Kidney (tissue), 14 donors: ENCODE data around the gene FAT1. TPM values are rescaled to one million over a fixed set of nuclear protein-coding genes. Genes with fewer than 3 reads are reported as not detected.

ENCODE experiments used
- DNase-seq, 5 donors: peaks; one replicate each; pipeline ENCODE4 v3.0.0-alpha.2; 2013 to 2020
- FAIRE-seq: peaks from 2 replicates; lab custom pipeline; 2012; peaks lifted over from hg19 to GRCh38; lab: Jason Lieb, UNC
- H3K27ac ChIP-seq, 2 donors: one replicate each; pipeline ENCODE4 v1.7.0; 2013; ENCODE audit warnings: low read depth in 2 of 2, low read length in 2 of 2, inconsistent platforms in 1 of 2
- H3K27me3 ChIP-seq: one replicate; pipeline ENCODE4 v1.7.1; 2013; ENCODE audit warnings: low read length, inconsistent platforms; ENCODE audit not compliant: control insufficient read depth, insufficient read depth
- H3K36me3 ChIP-seq, 3 donors: one replicate each; pipeline versions ENCODE4 v1.7.0 to v1.7.1; 2013; ENCODE audit warnings: low read length in 3 of 3, control low read depth in 1 of 3, inconsistent platforms in 1 of 3; ENCODE audit not compliant: insufficient read depth in 3 of 3, control insufficient read depth in 2 of 3
- H3K4me1 ChIP-seq, 3 donors: one replicate each; pipeline versions ENCODE4 v1.7.0 to v1.7.1; 2013; ENCODE audit warnings: low read length in 3 of 3, inconsistent platforms in 1 of 3, low read depth in 1 of 3; ENCODE audit not compliant: control insufficient read depth in 2 of 3, insufficient read depth in 2 of 3
- H3K4me3 ChIP-seq, 3 donors: one replicate each; pipeline versions ENCODE4 v1.7.0 to v1.8.1; 2013; ENCODE audit warnings: low read length in 3 of 3, control low read depth in 1 of 3, inconsistent platforms in 1 of 3
- H3K9ac ChIP-seq, 3 donors: one replicate each; pipeline versions ENCODE4 v1.7.0 to v1.7.1; 2013; ENCODE audit warnings: low read length in 3 of 3, control low read depth in 1 of 3, inconsistent platforms in 1 of 3
- H3K9me3 ChIP-seq, 3 donors: one replicate each; pipeline versions ENCODE4 v1.7.0 to v1.7.1; 2013; ENCODE audit warnings: low read length in 3 of 3, control low read depth in 1 of 3, inconsistent platforms in 1 of 3; ENCODE audit not compliant: control insufficient read depth in 2 of 3, insufficient read depth in 1 of 3
- intact Hi-C: fragments of 100-400 bp; cut with DNase I; formaldehyde crosslinking; loops from one replicate; pipeline ENCODE4 v1.11.1; 2022
- polyA plus RNA-seq: library from polyadenylated mRNA; stranded (reverse); fragments of 350-450 nt; fragmentation: Illumina TruSeq; extraction: RNeasy Lipid Tissue Mini Kit (QIAGEN cat#74804); gene quantifications from one replicate; pipeline ENCODE4 v1.2.3, GENCODE V29; 2014; ENCODE audit warnings: low read depth, low replicate concordance; ENCODE audit not compliant: insufficient read depth
- total RNA-seq: library from RNA; stranded (reverse); fragmentation: NEBNext Ultra II Directional; extraction: Animal tissue kit (Norgen Biotek cat#: 25700); gene quantifications from one replicate; pipeline ENCODE4 v1.2.1, GENCODE V29; 2021
- TF ChIP-seq, protein P1 (sequence below): IDR thresholded peaks from 3 replicates; pipeline ENCODE4 v1.5.1; 2012; ENCODE audit warnings: mild to moderate bottlenecking, moderate library complexity, borderline replicate concordance; ENCODE audit not compliant: insufficient read depth; ENCODE audit errors: extremely low read depth
- donor health status: control.
- donor health status: control.
- donor health status: control.
- donor health status: control.
- donor health status: control.
- donor health status: DM: yes; HTN: yes; CAD: no.
- donor health status: Normal renal cell carcinoma (clear cell type).

FAT1 gene
- total and polyA plus RNA-seq, 2 donors from 2014 or later, result 62.2 to 254 TPM

DNA sequence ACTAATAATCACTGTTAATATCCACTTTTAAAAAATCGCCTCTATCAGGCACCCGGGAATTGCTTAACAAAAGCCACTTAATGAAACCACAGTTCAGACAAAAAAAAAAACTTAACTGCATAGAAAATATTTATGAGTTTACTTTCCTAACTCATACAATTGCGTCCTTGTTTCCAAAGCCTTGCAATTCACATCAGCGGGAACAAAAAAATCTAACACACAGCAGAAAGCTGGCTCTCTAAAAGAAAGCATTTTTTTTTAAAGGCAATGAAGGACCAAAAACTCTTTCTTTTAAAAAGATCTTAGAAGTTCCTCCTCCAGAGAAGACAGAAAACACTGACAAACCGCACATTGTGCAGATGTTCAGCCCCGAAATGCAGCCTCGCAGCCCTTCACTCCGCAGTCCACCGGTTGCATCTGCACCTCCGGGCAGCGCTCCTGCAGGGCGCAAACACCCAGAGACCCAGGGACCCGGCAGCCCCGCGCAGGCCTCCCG is 812 bp downstream of the FAT1 start:
- DNase-seq (peak in 1 of 5 donors; percentile 72), FAIRE-seq (no peak)
- peak overlapping the region; percentile 20 to 73 (median 58) for H3K9ac ChIP-seq
- H3K27ac ChIP-seq, result peak overlapping the region in 1 of 2 donors; percentile 37
- intact Hi-C loops, result no loop called here
- H3K4me3 ChIP-seq, result peak overlapping the region; percentile 63 to 69 (median 66)
- H3K27me3 ChIP-seq, result no peaks in the 10 kb centered on the region
- no peaks in the 10 kb centered on the region for H3K4me1 ChIP-seq
- TF ChIP-seq, protein P1, sequence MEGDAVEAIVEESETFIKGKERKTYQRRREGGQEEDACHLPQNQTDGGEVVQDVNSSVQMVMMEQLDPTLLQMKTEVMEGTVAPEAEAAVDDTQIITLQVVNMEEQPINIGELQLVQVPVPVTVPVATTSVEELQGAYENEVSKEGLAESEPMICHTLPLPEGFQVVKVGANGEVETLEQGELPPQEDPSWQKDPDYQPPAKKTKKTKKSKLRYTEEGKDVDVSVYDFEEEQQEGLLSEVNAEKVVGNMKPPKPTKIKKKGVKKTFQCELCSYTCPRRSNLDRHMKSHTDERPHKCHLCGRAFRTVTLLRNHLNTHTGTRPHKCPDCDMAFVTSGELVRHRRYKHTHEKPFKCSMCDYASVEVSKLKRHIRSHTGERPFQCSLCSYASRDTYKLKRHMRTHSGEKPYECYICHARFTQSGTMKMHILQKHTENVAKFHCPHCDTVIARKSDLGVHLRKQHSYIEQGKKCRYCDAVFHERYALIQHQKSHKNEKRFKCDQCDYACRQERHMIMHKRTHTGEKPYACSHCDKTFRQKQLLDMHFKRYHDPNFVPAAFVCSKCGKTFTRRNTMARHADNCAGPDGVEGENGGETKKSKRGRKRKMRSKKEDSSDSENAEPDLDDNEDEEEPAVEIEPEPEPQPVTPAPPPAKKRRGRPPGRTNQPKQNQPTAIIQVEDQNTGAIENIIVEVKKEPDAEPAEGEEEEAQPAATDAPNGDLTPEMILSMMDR, result no peak
- peaks cover 0 to 9% (median 3%) of the 10 kb centered on the region in 3 donors for H3K9me3 ChIP-seq
- no peaks in the 10 kb centered on the region for H3K36me3 ChIP-seq

DNA sequence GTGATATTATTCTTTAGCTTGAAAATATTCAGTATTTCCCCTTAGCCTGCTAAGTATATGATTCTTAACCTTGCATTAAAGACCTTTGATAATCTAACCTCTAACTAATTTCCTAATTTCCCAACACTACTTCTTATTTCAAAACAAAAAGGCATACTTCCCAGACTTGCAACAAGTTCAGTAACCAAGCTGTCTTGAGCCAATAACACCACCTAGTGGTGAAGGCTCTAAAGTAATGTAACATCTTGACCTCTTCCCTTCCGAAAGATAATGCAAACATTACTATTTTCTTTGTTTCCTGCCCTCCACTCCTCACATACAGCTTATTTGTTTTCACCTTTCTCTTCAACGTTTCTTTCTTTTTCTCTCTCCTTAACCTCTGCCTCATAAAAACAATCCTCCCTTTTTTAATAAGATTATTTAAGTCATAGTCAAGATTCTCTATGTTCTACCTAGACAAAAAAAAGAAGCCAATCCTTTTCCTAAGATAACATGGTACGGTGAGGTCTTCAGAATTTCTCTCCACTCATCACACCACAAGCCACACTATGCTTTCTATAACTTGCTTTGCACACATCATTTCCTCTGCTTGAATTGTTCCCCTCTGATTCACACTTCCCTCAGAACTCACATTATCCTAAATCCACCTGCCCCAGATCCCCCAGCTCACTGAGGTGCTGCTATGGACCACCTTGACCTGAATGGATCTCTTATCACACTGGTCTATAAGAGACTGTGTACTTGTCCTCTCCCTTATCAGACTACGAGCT is 3.5 kb downstream of the FAT1 start:
- intact Hi-C loops, result no loop called here
- FAIRE-seq, result no peak

DNA sequence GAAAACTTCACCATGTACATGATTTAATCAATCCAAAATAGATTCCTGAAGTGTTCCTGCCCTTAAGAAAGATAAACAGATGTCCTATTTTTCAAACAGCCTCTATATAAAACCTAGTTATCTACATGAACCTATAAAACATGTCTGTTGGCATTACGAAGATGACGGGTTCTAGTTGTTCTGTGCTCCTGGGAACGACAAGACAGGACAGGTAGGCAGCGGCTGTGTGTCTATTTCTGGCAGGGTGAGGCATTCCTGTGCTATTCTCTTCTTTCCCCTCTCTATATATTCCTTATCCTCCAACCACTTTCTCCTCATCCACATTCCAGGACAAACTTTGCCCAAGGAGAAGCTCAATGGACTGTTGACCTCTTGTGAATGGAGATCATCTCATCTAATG is 6.1 kb downstream of the FAT1 start:
- no peak overlapping the region for H3K27ac ChIP-seq
- intact Hi-C loops, result no loop called here
- no peak for FAIRE-seq

More for the DNA sequence above, 3.5 kb downstream of the FAT1 start:
- TF ChIP-seq, protein P1, result peak; percentile 54
- Histone ChIP-seq H3K4me1 (no peaks in the 10 kb centered on the region), H3K27me3 (no peaks in the 10 kb centered on the region), H3K9me3 (peaks cover 0 to 9% (median 3%) of the 10 kb centered on the region in 3 donors), H3K9ac (no peak overlapping the region), H3K27ac (no peak overlapping the region), H3K4me3 (no peak overlapping the region), H3K36me3 (no peaks in the 10 kb centered on the region)
- no peak for DNase-seq

More for the DNA sequence above, 6.1 kb downstream of the FAT1 start:
- no peak for DNase-seq
- no peaks in the 10 kb centered on the region for H3K27me3 ChIP-seq
- TF ChIP-seq, protein P1, result no peak
- H3K4me3 ChIP-seq, result no peak overlapping the region
- H3K4me1 ChIP-seq, result no peaks in the 10 kb centered on the region
- no peak overlapping the region for H3K9ac ChIP-seq
- H3K9me3 ChIP-seq, result peaks cover 0 to 9% (median 3%) of the 10 kb centered on the region in 3 donors
- no peaks in the 10 kb centered on the region for H3K36me3 ChIP-seq
